WI38 (cell line): ENCODE data around the gene KAZALD1.

ENCODE experiments used
- H3K4me3 ChIP-seq: 2 replicates; pipeline ENCODE4 v1.5.1; 2011; ENCODE audit warnings: low read depth, mild to moderate bottlenecking, control low read depth, low read length
- TF ChIP-seq, protein P1 (sequence below): IDR thresholded peaks from 2 replicates; pipeline ENCODE4 v1.5.1; 2012; ENCODE audit warnings: low read depth, mild to moderate bottlenecking, control low read depth, low read length

Gene KAZALD1

DNA sequence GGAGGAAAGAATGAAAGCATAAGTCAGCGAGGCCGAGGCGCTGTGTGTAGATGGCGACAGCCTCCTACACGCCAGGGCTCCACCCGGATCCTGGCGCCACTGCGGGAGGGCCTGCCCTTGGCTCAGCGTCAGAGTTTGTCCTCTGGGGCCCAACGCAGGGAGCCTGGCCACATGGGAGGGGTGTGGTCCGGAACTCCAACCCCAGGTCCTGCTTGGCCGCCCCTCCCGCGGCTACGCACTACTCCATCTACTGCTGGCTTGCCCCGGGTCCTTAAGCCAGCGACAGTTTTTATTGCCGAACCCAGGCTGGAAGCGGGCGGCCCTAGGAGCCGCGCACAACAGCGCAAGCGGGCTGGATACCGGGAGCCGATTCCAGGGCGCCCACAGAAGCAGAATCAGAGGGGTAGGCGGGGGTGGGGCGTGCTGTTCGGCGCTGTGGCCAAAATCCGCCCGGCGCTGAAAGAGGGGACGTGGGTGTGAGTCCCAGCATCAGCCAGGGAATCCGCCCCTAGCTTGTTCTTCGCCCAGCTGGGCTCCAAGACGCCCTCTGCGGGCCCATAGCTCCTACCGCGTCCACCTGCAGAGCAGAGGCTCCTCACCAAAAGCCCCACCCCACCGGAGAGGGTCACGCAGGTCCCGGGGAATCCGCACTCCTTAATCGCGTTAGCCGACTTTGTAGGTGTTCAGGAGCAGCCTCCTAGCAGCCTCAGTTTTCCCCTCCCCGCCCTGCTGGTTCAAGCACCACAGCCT, 4.5 kb downstream of the KAZALD1 start:
- peak overlapping the region; percentile 64 for H3K4me3 ChIP-seq
- TF ChIP-seq, protein P1, sequence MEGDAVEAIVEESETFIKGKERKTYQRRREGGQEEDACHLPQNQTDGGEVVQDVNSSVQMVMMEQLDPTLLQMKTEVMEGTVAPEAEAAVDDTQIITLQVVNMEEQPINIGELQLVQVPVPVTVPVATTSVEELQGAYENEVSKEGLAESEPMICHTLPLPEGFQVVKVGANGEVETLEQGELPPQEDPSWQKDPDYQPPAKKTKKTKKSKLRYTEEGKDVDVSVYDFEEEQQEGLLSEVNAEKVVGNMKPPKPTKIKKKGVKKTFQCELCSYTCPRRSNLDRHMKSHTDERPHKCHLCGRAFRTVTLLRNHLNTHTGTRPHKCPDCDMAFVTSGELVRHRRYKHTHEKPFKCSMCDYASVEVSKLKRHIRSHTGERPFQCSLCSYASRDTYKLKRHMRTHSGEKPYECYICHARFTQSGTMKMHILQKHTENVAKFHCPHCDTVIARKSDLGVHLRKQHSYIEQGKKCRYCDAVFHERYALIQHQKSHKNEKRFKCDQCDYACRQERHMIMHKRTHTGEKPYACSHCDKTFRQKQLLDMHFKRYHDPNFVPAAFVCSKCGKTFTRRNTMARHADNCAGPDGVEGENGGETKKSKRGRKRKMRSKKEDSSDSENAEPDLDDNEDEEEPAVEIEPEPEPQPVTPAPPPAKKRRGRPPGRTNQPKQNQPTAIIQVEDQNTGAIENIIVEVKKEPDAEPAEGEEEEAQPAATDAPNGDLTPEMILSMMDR = peak; percentile 41

DNA sequence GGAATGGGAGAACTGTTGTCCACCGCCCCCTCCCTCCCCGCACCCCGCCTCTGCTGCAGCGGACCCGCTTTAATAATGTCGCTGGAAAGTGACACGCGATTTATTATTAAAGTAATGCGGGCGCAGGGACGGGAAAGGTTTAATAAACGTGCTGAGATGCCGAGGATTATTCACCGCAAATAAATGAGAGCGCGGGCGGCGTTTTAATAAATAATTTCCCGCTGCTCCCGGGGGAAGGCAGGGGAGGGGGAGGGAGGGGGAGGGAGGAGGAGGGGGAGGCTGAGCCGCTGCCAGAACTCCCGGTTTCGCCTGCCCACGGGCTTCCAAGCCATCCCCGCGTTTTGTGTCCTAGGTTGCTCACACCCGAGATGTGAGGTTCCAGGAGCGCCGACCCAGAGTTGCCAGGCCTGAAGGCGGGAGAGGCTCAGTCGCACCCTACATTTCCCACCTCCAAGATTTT, 5.1 kb downstream of the KAZALD1 start:
- peak overlapping the region; percentile 64 for H3K4me3 ChIP-seq
- TF ChIP-seq, protein P1 = no peak

DNA sequence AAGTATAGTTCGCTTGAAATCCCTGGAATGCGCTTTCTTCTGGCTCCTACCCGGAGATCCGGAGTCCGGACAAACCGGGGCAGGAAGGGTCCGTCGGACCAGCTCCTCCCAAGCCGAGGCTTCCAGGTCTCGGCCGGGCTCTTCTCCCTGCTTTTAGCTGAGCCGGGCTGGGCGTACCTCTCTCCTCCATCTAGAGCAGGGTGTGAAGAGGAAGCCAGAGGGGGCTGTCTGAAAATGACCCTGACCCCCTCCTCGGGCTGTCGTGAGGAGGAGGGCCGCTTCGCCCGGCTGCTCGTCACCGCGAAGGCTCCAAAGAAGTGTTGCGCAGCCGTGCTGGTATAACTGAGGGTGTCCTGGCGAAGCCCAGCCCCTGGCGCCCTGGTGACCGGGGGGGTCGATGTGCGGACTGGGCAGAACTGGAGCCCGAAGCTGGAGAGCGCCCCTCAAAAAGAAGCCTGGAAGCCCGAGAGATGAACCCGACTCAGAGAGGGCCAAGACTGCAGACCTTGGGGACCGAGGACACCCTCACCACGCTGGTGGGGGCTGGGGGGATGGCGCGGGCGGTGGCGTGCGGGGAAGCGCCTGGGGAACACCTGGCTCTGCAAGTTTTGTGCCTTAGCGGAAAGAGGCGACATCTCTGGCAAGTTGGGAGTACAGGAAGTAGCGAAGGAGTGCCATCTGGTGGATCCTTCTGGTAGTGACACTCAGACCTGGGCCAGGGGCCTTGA, 5.7 kb downstream of the KAZALD1 start:
- TF ChIP-seq, protein P1 = peak; percentile 72
- H3K4me3 ChIP-seq = peak overlapping the region; percentile 64

DNA sequence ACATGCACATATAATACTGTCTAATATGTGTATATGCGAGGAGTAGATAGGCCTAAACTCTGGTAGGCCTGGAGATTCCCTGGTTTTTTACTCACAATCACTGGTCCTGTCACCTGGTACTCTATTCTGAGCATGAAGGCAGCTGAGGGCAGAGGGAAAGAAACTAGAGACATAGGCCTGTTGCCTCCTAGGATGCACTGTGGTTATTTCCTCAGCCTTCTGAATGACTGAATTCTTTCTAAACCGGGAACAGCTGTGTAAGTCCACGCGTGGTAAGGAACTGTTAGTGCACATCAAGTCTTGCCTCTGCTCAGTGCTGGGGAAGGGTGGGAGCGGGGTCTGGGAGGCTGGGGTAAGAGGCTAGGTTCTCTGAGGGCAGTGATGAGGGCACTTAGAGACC, 7.7 kb downstream of the KAZALD1 start:
- no peak overlapping the region for H3K4me3 ChIP-seq
- TF ChIP-seq, protein P1 = no peak

DNA sequence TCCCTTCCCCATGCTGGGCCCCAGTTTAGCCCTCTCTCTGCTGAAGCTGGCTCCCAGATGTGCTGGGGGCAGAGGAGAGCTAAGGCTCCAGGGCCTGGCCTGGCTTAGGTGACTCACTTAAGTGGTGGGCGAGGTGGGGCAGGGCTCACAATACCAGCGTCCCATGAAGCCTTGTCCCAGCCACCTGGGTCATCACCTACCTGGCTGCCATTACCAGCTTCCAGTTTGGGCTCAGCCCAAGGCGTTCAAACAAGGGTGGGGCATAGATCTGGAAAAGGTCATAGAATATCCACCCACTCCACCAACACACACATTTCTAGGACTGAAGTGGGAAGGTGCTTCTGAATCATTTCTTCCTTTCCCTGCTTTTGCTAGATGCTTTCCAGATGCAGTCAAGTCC, 8.3 kb downstream of the KAZALD1 start:
- H3K4me3 ChIP-seq = no peak overlapping the region
- TF ChIP-seq, protein P1 = no peak

DNA sequence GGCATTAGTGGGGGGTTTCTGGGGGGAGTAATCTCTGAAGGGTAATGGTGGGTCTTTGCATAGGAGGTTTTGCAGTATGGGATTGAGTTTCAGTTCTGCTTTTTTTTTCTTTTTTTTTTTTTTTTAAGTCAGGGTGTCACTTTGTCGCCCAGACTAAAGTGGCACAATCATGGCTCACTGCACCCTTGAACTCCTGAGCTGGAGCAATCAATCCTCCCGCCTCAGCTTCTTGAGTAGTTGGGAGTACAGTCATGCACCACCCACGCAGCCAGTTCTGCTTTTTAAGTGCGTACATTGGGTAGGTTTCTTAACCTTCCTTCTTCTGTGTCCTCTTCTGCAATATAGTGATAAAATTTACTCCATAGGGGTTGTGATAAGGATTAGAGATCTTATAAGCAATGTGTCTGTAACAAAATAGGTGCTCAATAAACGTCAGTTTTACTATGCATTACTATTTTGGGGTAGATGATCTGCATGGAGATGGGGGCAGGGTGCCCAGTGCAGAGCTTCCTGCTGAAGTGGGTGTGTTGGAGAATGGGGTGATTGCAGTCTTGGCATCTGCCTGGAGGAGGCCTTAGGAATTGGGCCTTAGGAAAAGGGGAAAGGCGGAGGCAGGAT, 9.6 kb downstream of the KAZALD1 start:
- no peak overlapping the region for H3K4me3 ChIP-seq
- TF ChIP-seq, protein P1 = no peak
